Right lobe of liver (tissue), 6 donors: ENCODE measurements around the gene GNAT3. TPM values are rescaled to one million over a fixed set of nuclear protein-coding genes. Genes with fewer than 3 reads are reported as not detected.

ENCODE experiments used
- ATAC-seq, 4 donors: fragments of 200-7000 bp; cut with Tn5 transposase; one replicate each; pipeline ENCODE4 v1.9.1; 2020; ENCODE audit warnings: mild to moderate bottlenecking in 4 of 4, moderate library complexity in 4 of 4
- DNase-seq, 3 donors: peaks; one replicate each; pipeline ENCODE4 v3.0.0-alpha.2; 2020
- H3K27ac ChIP-seq, 3 donors: fragments of 200-600 bp; one replicate each; pipeline ENCODE4 v1.8.0; 2022
- H3K27me3 ChIP-seq, 2 donors: fragments of 200-600 bp; one replicate each; pipeline ENCODE4 v1.8.0; 2022
- H3K36me3 ChIP-seq, 4 donors: fragments of 200-600 bp; sonication (generic) in 1 of 4; one replicate each; pipeline versions ENCODE4 v1.5.1 to v1.8.0; 2017 to 2022; ENCODE audit warnings: control low read depth in 1 of 4
- H3K4me1 ChIP-seq, 4 donors: fragments of 200-600 bp; sonication (generic) in 1 of 4; one replicate each; pipeline versions ENCODE4 v1.5.1 to v1.8.0; 2017 to 2022; ENCODE audit warnings: control low read depth in 1 of 4
- H3K4me3 ChIP-seq, 3 donors: fragments of 200-600 bp; one replicate each; pipeline ENCODE4 v1.8.0; 2022
- H3K9me3 ChIP-seq, 4 donors: fragments of 200-600 bp; sonication (generic) in 1 of 4; one replicate each; pipeline versions ENCODE4 v1.5.1 to v1.8.0; 2017 to 2022; ENCODE audit warnings: control low read depth in 1 of 4
- CTCF ChIP-seq, 4 donors: fragments of 200-600 bp in 3 of 4; fragments of 450-650 bp in 1 of 4; IDR thresholded peaks; one replicate each; pipeline versions ENCODE4 v1.5.1 to v1.8.0; 2016 to 2022; ENCODE audit warnings: antibody characterized with exemption in 4 of 4, mild to moderate bottlenecking in 2 of 4
- POLR2A ChIP-seq: fragments of 450-650 bp; IDR thresholded peaks from one replicate; pipeline ENCODE4 v1.6.1; 2017; ENCODE audit warnings: antibody characterized with exemption, mild to moderate bottlenecking
- WGBS: methylation state at CpG from one replicate; pipeline ENCODE4 v1.1.6; 2018; ENCODE audit warnings: low coverage, low lambda C conversion rate; ENCODE audit not compliant: insufficient coverage; ENCODE audit errors: missing lambda C conversion rate; 5-methylcytosine and 5-hydroxymethylcytosine counted together
- intact Hi-C, 2 donors: fragments of 100-400 bp; cut with DNase I; formaldehyde crosslinking; loops; one replicate each; pipeline versions ENCODE4 v1.11.2 to v1.14.1; 2022
- total RNA-seq, 6 experiments: library from RNA; depleted of rRNA in 2 of 6; stranded (reverse); fragments of >200 nt in 2 of 6; fragmentation: NEBNext Ultra II Directional in 3 of 6; extraction: Animal tissue kit (Norgen Biotek cat#: 25700) in 3 of 6; gene quantifications; one replicate each; pipeline versions ENCODE4 v1.1.0 to v1.2.4, GENCODE V29; 2016 to 2023
- donor health status: DM: no; HTN: yes; CAD: no.
- donor health status: DM: no; HTN: no; CAD: no.
- donor health status: DM: no; HTN: no; CAD: no.
- donor health status: DM: no; HTN: yes; CAD: no.
- donor health status: DM: no; HTN: yes; CAD: no.

The GNAT3 gene
- total RNA-seq, 6 experiments from 2014 or later = not detected

GRCh38 chr7:80440883-80441282 is 71.0 kb downstream of the GNAT3 start:
- ATAC-seq (no peak), DNase-seq (no peak)
- TF ChIP-seq POLR2A (no peak), CTCF (IDR thresholded peaks at IDR 0.05) (no peak)
- Histone ChIP-seq H3K27me3 (no peaks in the 10 kb centered on the region), H3K36me3 (no peaks in the 10 kb centered on the region), H3K9me3 (no peaks in the 10 kb centered on the region), H3K4me3 (no peak overlapping the region), H3K4me1 (no peaks in the 10 kb centered on the region), H3K27ac (no peak overlapping the region)
- intact Hi-C loops = no loop called here
- WGBS = 20% methylated on average over 2 of the region's 2 CpGs

GRCh38 chr7:80439894-80440821 is 71.7 kb downstream of the GNAT3 start:
- 47% methylated on average over 4 of the region's 4 CpGs for WGBS
- no peak overlapping the region for H3K4me3 ChIP-seq
- no peak for DNase-seq
- intact Hi-C loops = no loop called here
- no peaks in the 10 kb centered on the region for H3K36me3 ChIP-seq
- no peaks in the 10 kb centered on the region for H3K27me3 ChIP-seq
- H3K27ac ChIP-seq = no peak overlapping the region
- ATAC-seq = peak in 2 of 4 donors; percentile 20 to 59
- no peaks in the 10 kb centered on the region for H3K9me3 ChIP-seq
- no peaks in the 10 kb centered on the region for H3K4me1 ChIP-seq
- TF ChIP-seq CTCF (IDR thresholded peaks at IDR 0.05) (no peak), POLR2A (no peak)

GRCh38 chr7:80435521-80435920 is 76.3 kb downstream of the GNAT3 start:
- no peak for ATAC-seq
- no peaks in the 10 kb centered on the region for H3K36me3 ChIP-seq
- WGBS = 81% methylated on average over 2 of the region's 2 CpGs
- no peaks in the 10 kb centered on the region for H3K9me3 ChIP-seq
- intact Hi-C loops = no loop called here
- H3K27ac ChIP-seq = no peak overlapping the region
- TF ChIP-seq POLR2A = no peak
- no peak for TF ChIP-seq CTCF (IDR thresholded peaks at IDR 0.05)
- H3K4me1 ChIP-seq = no peaks in the 10 kb centered on the region
- no peaks in the 10 kb centered on the region for H3K27me3 ChIP-seq
- no peak overlapping the region for H3K4me3 ChIP-seq
- no peak for DNase-seq

GRCh38 chr7:80434047-80434446 is 77.8 kb downstream of the GNAT3 start:
- no peak overlapping the region for H3K27ac ChIP-seq
- ATAC-seq (no peak), DNase-seq (no peak)
- intact Hi-C loops = no loop called here
- no peaks in the 10 kb centered on the region for H3K27me3 ChIP-seq
- H3K36me3 ChIP-seq = no peaks in the 10 kb centered on the region
- H3K4me1 ChIP-seq = no peaks in the 10 kb centered on the region
- H3K4me3 ChIP-seq = no peak overlapping the region
- TF ChIP-seq POLR2A = no peak
- TF ChIP-seq CTCF (IDR thresholded peaks at IDR 0.05) = no peak
- WGBS = 89% methylated on average over 5 of the region's 5 CpGs
- H3K9me3 ChIP-seq = no peaks in the 10 kb centered on the region
